H9 (cell line): ENCODE data around the gene LRP1B. TPM values are rescaled to one million over a fixed set of nuclear protein-coding genes. Genes with fewer than 3 reads are reported as not detected.

Experiments
- DNase-seq: peaks from one replicate; pipeline ENCODE4 v3.0.0-alpha.2; 2017
- H2AFZ ChIP-seq: one replicate; pipeline ENCODE4 v1.6.1; 2013; ENCODE audit warnings: mild to moderate bottlenecking, low read length, control low read depth, moderate library complexity
- H2AK5ac ChIP-seq: 2 replicates; pipeline ENCODE4 v1.6.1; 2013; ENCODE audit warnings: low read length, control low read depth, mixed read lengths; ENCODE audit not compliant: insufficient read length
- H2BK120ac ChIP-seq: one replicate; pipeline ENCODE4 v1.6.1; 2013; ENCODE audit warnings: low read depth, mild to moderate bottlenecking, low read length, control low read depth, inconsistent platforms; ENCODE audit not compliant: poor library complexity, severe bottlenecking
- H2BK12ac ChIP-seq: 2 replicates; pipeline ENCODE4 v1.6.1; 2013; ENCODE audit warnings: low read length, control low read depth, mixed read lengths, low read depth; ENCODE audit not compliant: insufficient read length
- H2BK15ac ChIP-seq: 2 replicates; pipeline ENCODE4 v1.6.1; 2013; ENCODE audit warnings: low read depth, low read length, control low read depth
- H2BK20ac ChIP-seq: one replicate; pipeline ENCODE4 v1.6.1; 2013; ENCODE audit warnings: low read depth, mild to moderate bottlenecking, low read length, control low read depth, inconsistent platforms; ENCODE audit not compliant: poor library complexity, severe bottlenecking
- H2BK5ac ChIP-seq: 2 replicates; pipeline ENCODE4 v1.6.1; 2013; ENCODE audit warnings: low read length, control low read depth, mixed read lengths; ENCODE audit not compliant: insufficient read length
- H3K14ac ChIP-seq: 2 replicates; pipeline ENCODE4 v1.6.1; 2013; ENCODE audit warnings: low read length, control low read depth; ENCODE audit not compliant: insufficient read depth
- H3K18ac ChIP-seq: 2 replicates; pipeline ENCODE4 v1.6.1; 2013; ENCODE audit warnings: low read depth, mild to moderate bottlenecking, mixed read lengths, low read length, control low read depth; ENCODE audit not compliant: insufficient read length
- H3K23ac ChIP-seq: 2 replicates; pipeline ENCODE4 v1.6.1; 2013; ENCODE audit warnings: low read length, control low read depth, mixed read lengths, low read depth; ENCODE audit not compliant: insufficient read length
- H3K23me2 ChIP-seq: 2 replicates; pipeline ENCODE4 v1.6.1; 2013; ENCODE audit warnings: low read depth, mild to moderate bottlenecking, mixed read lengths, low read length, control low read depth; ENCODE audit not compliant: insufficient read length, poor library complexity, severe bottlenecking
- H3K27ac ChIP-seq: 2 replicates; pipeline ENCODE4 v1.5.1; 2013; ENCODE audit warnings: low read length, control low read depth, mixed read lengths, low read depth; ENCODE audit not compliant: insufficient read length
- H3K27me3 ChIP-seq: 2 replicates; pipeline ENCODE4 v1.6.1; 2013; ENCODE audit warnings: low read length, control low read depth, inconsistent platforms; ENCODE audit not compliant: insufficient read depth
- H3K4ac ChIP-seq: 2 replicates; pipeline ENCODE4 v1.6.1; 2013; ENCODE audit warnings: low read depth, mild to moderate bottlenecking, control low read depth, inconsistent platforms, low read length, moderate library complexity
- H3K4me1 ChIP-seq: 2 replicates; pipeline ENCODE4 v1.6.1; 2013; ENCODE audit warnings: low read length, control low read depth, inconsistent platforms; ENCODE audit not compliant: insufficient read depth
- H3K4me2 ChIP-seq: 2 replicates; pipeline ENCODE4 v1.6.1; 2013; ENCODE audit warnings: low read length, control low read depth, mixed read lengths; ENCODE audit not compliant: insufficient read length, insufficient read depth
- H3K56ac ChIP-seq: 2 replicates; pipeline ENCODE4 v1.6.1; 2013; ENCODE audit warnings: low read depth, mild to moderate bottlenecking, mixed read lengths, low read length, control low read depth; ENCODE audit not compliant: insufficient read length
- H3K79me1 ChIP-seq: 2 replicates; pipeline ENCODE4 v1.6.1; 2013; ENCODE audit warnings: low read depth, mild to moderate bottlenecking, moderate library complexity, low read length, control low read depth, inconsistent platforms; ENCODE audit not compliant: insufficient read depth, poor library complexity, severe bottlenecking
- H3K79me2 ChIP-seq: 2 replicates; pipeline ENCODE4 v1.6.1; 2013; ENCODE audit warnings: low read length, control low read depth, inconsistent platforms; ENCODE audit not compliant: insufficient read depth
- H3K9ac ChIP-seq: 2 replicates; pipeline ENCODE4 v1.6.1; 2013; ENCODE audit warnings: low read length, control low read depth, mixed read lengths; ENCODE audit not compliant: insufficient read length; ENCODE audit errors: extremely low read depth
- H3K9me3 ChIP-seq: one replicate; pipeline ENCODE4 v1.6.1; 2013; ENCODE audit warnings: low read depth, low read length, inconsistent platforms; ENCODE audit not compliant: control insufficient read depth
- H3T11ph ChIP-seq: one replicate; pipeline ENCODE4 v1.6.1; 2013; ENCODE audit warnings: mild to moderate bottlenecking, low read length, control low read depth, inconsistent platforms
- H4K20me1 ChIP-seq: one replicate; pipeline ENCODE4 v1.6.1; 2013; ENCODE audit not compliant: control insufficient read depth, insufficient read length, insufficient read depth
- H4K5ac ChIP-seq: 2 replicates; pipeline ENCODE4 v1.6.1; 2013; ENCODE audit warnings: low read depth, mild to moderate bottlenecking, mixed read lengths, low read length, control low read depth; ENCODE audit not compliant: insufficient read length
- H4K8ac ChIP-seq: replicated peaks from 2 replicates; pipeline ENCODE4 v1.6.1; 2013; ENCODE audit warnings: low read length, control low read depth, mixed read lengths, low read depth; ENCODE audit not compliant: insufficient read length
- H4K91ac ChIP-seq: 2 replicates; pipeline ENCODE4 v1.6.1; 2013; ENCODE audit warnings: low read depth, mild to moderate bottlenecking, moderate library complexity, mixed read lengths, low read length, control low read depth; ENCODE audit not compliant: insufficient read length
- H3K27ac Mint-ChIP-seq, 3 experiments: 2 replicates in 2 of 3; 3 replicates in 1 of 3; pipeline ENCODE4 v1.8.0; 2020 to 2021; ENCODE audit warnings: mixed read lengths in 3 of 3, mild to moderate bottlenecking in 1 of 3, moderate library complexity in 1 of 3
- H3K27me3 Mint-ChIP-seq: 2 replicates; pipeline ENCODE4 v1.8.0; 2021; ENCODE audit warnings: low read depth, mild to moderate bottlenecking, moderate library complexity, mixed read lengths
- H3K36me3 Mint-ChIP-seq, 3 experiments: 2 replicates in 2 of 3; 3 replicates in 1 of 3; pipeline ENCODE4 v1.8.0; 2020 to 2021; ENCODE audit warnings: low read depth in 3 of 3, mixed read lengths in 3 of 3; ENCODE audit not compliant: insufficient read depth in 1 of 3
- H3K4me1 Mint-ChIP-seq, 2 experiments: 2 replicates each; pipeline ENCODE4 v1.8.0; 2020; ENCODE audit warnings: mixed read lengths in 2 of 2
- H3K4me3 Mint-ChIP-seq, 2 experiments: 2 replicates in 1 of 2; 3 replicates in 1 of 2; pipeline ENCODE4 v1.8.0; 2020 to 2021; ENCODE audit warnings: mild to moderate bottlenecking in 2 of 2, mixed read lengths in 2 of 2, moderate library complexity in 1 of 2
- H3K9me3 Mint-ChIP-seq, 2 experiments: 2 replicates in 1 of 2; 3 replicates in 1 of 2; pipeline ENCODE4 v1.8.0; 2020; ENCODE audit warnings: mild to moderate bottlenecking in 2 of 2, mixed read lengths in 2 of 2, moderate library complexity in 1 of 2
- WGBS: extraction: QIAGEN DNeasy Blood & Tissue Kit; methylation state at CpG from one replicate; pipeline ENCODE4 v1.1.7; 2013; ENCODE audit warnings: missing lambda C conversion rate, low lambda C conversion rate, mixed read lengths; ENCODE audit not compliant: insufficient read length; ENCODE audit errors: extremely low coverage; 5-methylcytosine and 5-hydroxymethylcytosine counted together
- total RNA-seq: library from RNA; stranded (reverse); gene quantifications from 2 replicates; pipeline ENCODE4 v1.2.1, GENCODE V29; 2021
- TF ChIP-seq, protein P1 (sequence below): fragments of 200-600 bp; sonication (generic); conservative IDR thresholded peaks from 3 replicates; pipeline ENCODE4 v1.8.0; 2021; ENCODE audit warnings: antibody characterized with exemption, mild to moderate bottlenecking

LRP1B gene
- total RNA-seq, 1 experiment from 2014 or later = not detected

DNA sequence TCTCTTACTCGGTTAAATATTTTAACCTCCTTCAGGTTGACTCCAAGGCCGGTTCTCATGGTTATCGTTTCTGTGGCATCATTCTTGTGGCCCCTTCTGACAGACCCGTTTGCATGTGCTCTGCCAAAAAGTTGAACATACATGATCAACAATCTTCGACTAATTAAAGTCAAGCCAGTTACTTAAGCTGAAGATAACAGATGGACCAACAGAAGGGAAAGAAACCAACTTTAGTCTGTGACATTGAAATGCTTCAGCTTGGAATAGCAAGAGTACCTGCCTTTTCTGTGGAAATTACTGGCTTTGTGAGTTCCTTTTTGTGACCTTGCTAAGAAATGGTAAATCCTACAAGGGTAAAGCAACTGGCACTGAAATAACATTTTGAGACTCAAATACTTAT lies 1429.1 kb downstream of the LRP1B start:
- Histone ChIP-seq H3K79me1 (no peaks in the 10 kb centered on the region), H3K14ac (no peak overlapping the region), H2BK120ac (no peak overlapping the region), H4K8ac (no peak overlapping the region), H3K4ac (no peak overlapping the region), H4K20me1 (no peaks in the 10 kb centered on the region), H3K27ac (no peak overlapping the region), H3K4me1 (no peaks in the 10 kb centered on the region), H3K23me2 (no peaks in the 10 kb centered on the region), H3K79me2 (no peaks in the 10 kb centered on the region), H3K9me3 (no peaks in the 10 kb centered on the region), H2AFZ (no peak overlapping the region), H2BK15ac (no peak overlapping the region), H4K91ac (no peak overlapping the region), H4K5ac (no peak overlapping the region), H2AK5ac (no peak overlapping the region), H2BK12ac (no peak overlapping the region), H3K56ac (no peak overlapping the region), H3K9ac (no peak overlapping the region), H2BK5ac (no peak overlapping the region), H2BK20ac (no peak overlapping the region), H3K18ac (no peak overlapping the region), H3T11ph (no peak overlapping the region), H3K23ac (no peak overlapping the region), H3K4me2 (no peak overlapping the region), H3K27me3 (no peaks in the 10 kb centered on the region)
- H3K27me3 Mint-ChIP-seq = no peaks in the 10 kb centered on the region
- no peaks in the 10 kb centered on the region for H3K4me1 Mint-ChIP-seq
- no peak overlapping the region for H3K4me3 Mint-ChIP-seq
- no peak overlapping the region for H3K27ac Mint-ChIP-seq
- no peaks in the 10 kb centered on the region; a peak in 1 of 5 replicates for H3K9me3 Mint-ChIP-seq
- no CpG with 5 or more reads among the region's 5 CpGs for WGBS
- H3K36me3 Mint-ChIP-seq = no peaks in the 10 kb centered on the region
- TF ChIP-seq, protein P1, sequence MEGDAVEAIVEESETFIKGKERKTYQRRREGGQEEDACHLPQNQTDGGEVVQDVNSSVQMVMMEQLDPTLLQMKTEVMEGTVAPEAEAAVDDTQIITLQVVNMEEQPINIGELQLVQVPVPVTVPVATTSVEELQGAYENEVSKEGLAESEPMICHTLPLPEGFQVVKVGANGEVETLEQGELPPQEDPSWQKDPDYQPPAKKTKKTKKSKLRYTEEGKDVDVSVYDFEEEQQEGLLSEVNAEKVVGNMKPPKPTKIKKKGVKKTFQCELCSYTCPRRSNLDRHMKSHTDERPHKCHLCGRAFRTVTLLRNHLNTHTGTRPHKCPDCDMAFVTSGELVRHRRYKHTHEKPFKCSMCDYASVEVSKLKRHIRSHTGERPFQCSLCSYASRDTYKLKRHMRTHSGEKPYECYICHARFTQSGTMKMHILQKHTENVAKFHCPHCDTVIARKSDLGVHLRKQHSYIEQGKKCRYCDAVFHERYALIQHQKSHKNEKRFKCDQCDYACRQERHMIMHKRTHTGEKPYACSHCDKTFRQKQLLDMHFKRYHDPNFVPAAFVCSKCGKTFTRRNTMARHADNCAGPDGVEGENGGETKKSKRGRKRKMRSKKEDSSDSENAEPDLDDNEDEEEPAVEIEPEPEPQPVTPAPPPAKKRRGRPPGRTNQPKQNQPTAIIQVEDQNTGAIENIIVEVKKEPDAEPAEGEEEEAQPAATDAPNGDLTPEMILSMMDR = no peak
- no peak for DNase-seq
